Measurements from ENCODE around the gene DYNLL2. TPM values are rescaled to one million over a fixed set of nuclear protein-coding genes. Genes with fewer than 3 reads are reported as not detected.

Gene DYNLL2
- polyA plus RNA-seq, 3 donors = 0.30 to 9.9 (median 0.42) TPM

DNA sequence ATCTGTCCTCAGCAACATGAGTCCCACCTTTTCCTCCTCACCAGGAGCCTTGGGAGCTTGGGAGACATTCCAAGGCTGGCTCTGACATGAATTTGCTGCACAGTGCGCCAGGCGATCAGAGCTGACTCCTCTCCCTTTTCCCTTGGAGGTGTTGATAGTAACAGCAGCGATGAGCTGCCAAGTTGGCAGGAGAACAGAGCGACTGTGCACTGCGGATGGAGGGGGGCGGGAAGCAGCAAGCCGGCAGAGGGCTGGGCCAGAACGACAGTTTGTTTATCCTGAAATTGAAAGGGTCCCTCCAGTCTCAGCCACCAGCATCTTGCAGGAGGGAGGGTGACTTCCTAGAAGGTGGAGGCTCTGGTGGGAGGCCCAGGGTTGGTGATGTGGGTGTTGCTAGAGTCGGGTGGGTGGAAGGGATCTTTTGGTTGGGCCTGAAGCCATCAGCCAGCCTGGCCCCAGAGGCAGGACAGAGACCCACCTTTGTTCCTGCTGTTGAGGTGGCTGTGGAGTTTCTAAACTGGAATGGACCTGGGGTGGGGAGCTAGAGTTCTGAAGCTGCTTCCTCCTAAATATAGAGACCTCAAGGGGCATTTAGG is 22.5 kb upstream of the DYNLL2 start:
- Mint-ChIP-seq H3K27me3 (ENCODE audit: low read depth in 3 of 3) (peaks cover 5 to 11% (median 6%) of the 10 kb centered on the region in 3 donors), H3K4me1 (no peaks in the 10 kb centered on the region), H3K27ac (no peak overlapping the region), H3K9me3 (no peaks in the 10 kb centered on the region), H3K36me3 (no peaks in the 10 kb centered on the region), H3K4me3 (no peak overlapping the region)
- Histone ChIP-seq H2AFZ (ENCODE audit: insufficient read depth, low read depth, low read length, poor library complexity, severe bottlenecking) (no peak overlapping the region), H3K4me1 (ENCODE audit: control insufficient read depth in 1 of 2, insufficient read depth in 2 of 2, low read length in 2 of 2) (no peaks in the 10 kb centered on the region), H3K27me3 (ENCODE audit: control insufficient read depth in 2 of 2, insufficient read depth in 2 of 2, low read length in 2 of 2) (no peaks in the 10 kb centered on the region), H4K20me1 (ENCODE audit: insufficient read depth, low read length) (no peaks in the 10 kb centered on the region), H3K4me2 (replicated peaks; ENCODE audit: extremely low read depth, low read length, poor library complexity, severe bottlenecking) (no peak overlapping the region), H3K9me3 (replicated peaks in 1 of 2; ENCODE audit: control insufficient read depth in 1 of 2, insufficient read depth in 1 of 2, low read length in 2 of 2) (no peaks in the 10 kb centered on the region), H3K36me3 (replicated peaks in 1 of 2; ENCODE audit: control insufficient read depth in 1 of 2, insufficient read depth in 2 of 2, low read length in 2 of 2) (no peaks in the 10 kb centered on the region), H3K9ac (ENCODE audit: insufficient read depth, low read length, poor library complexity, severe bottlenecking) (peak overlapping the region; percentile 8), H3K4me3 (replicated peaks in 1 of 3; ENCODE audit: low read depth in 2 of 3, low read length in 3 of 3) (no peak overlapping the region), H3K27ac (ENCODE audit: low read depth in 1 of 2, low read length in 2 of 2) (no peak overlapping the region), H3K79me2 (ENCODE audit: insufficient read depth, low read length) (no peaks in the 10 kb centered on the region)
- TF ChIP-seq, protein P1, sequence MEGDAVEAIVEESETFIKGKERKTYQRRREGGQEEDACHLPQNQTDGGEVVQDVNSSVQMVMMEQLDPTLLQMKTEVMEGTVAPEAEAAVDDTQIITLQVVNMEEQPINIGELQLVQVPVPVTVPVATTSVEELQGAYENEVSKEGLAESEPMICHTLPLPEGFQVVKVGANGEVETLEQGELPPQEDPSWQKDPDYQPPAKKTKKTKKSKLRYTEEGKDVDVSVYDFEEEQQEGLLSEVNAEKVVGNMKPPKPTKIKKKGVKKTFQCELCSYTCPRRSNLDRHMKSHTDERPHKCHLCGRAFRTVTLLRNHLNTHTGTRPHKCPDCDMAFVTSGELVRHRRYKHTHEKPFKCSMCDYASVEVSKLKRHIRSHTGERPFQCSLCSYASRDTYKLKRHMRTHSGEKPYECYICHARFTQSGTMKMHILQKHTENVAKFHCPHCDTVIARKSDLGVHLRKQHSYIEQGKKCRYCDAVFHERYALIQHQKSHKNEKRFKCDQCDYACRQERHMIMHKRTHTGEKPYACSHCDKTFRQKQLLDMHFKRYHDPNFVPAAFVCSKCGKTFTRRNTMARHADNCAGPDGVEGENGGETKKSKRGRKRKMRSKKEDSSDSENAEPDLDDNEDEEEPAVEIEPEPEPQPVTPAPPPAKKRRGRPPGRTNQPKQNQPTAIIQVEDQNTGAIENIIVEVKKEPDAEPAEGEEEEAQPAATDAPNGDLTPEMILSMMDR (IDR thresholded peaks at IDR 0.05) = no peak
- intact Hi-C loops (cut with micrococcal nuclease) = no loop called here
- WGBS (ENCODE audit: insufficient coverage) = 67% methylated on average over 7 of the region's 9 CpGs
- DNase-seq = no peak

DNA sequence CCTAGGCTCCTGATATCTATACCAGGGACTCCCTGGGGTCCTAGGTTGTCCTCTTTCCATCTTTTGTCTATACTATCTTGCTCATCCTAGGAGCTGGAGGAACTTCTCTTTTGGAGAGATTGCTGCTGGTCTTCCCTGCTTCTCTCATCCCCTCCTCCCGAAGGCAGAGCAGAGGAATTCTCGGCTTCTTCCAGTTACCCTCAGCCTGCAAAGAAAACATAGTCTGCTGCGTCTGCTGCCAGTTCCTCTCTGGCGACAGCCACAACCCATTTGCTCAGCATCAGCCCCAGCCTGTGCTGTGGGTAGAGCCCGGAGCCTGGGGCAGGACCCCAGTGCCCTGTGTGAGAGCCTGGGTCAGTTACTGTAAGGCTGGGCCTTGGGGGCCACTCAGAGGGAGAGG is 21.5 kb upstream of the DYNLL2 start:
- H3K27ac Mint-ChIP-seq = no peak overlapping the region
- intact Hi-C loops (cut with micrococcal nuclease) = no loop called here
- no peak overlapping the region for H3K9ac ChIP-seq (ENCODE audit: insufficient read depth, low read length, poor library complexity, severe bottlenecking)

More for the DNA sequence above, 21.5 kb upstream of the DYNLL2 start:
- Mint-ChIP-seq H3K27me3 (ENCODE audit: low read depth in 3 of 3) (peaks cover 5 to 11% (median 6%) of the 10 kb centered on the region in 3 donors), H3K4me3 (no peak overlapping the region), H3K4me1 (no peaks in the 10 kb centered on the region), H3K36me3 (no peaks in the 10 kb centered on the region), H3K9me3 (peaks cover 0 to 2% (median 0%) of the 10 kb centered on the region in 7 donors)
- Histone ChIP-seq H3K27ac (ENCODE audit: low read depth in 1 of 2, low read length in 2 of 2) (no peak overlapping the region), H3K36me3 (replicated peaks in 1 of 2; ENCODE audit: control insufficient read depth in 1 of 2, insufficient read depth in 2 of 2, low read length in 2 of 2) (no peaks in the 10 kb centered on the region), H3K4me1 (ENCODE audit: control insufficient read depth in 1 of 2, insufficient read depth in 2 of 2, low read length in 2 of 2) (no peaks in the 10 kb centered on the region), H3K9me3 (replicated peaks in 1 of 2; ENCODE audit: control insufficient read depth in 1 of 2, insufficient read depth in 1 of 2, low read length in 2 of 2) (no peaks in the 10 kb centered on the region), H3K4me2 (replicated peaks; ENCODE audit: extremely low read depth, low read length, poor library complexity, severe bottlenecking) (no peak overlapping the region), H3K79me2 (ENCODE audit: insufficient read depth, low read length) (no peaks in the 10 kb centered on the region), H4K20me1 (ENCODE audit: insufficient read depth, low read length) (no peaks in the 10 kb centered on the region), H2AFZ (ENCODE audit: insufficient read depth, low read depth, low read length, poor library complexity, severe bottlenecking) (no peak overlapping the region), H3K4me3 (replicated peaks in 1 of 3; ENCODE audit: low read depth in 2 of 3, low read length in 3 of 3) (no peak overlapping the region), H3K27me3 (ENCODE audit: control insufficient read depth in 2 of 2, insufficient read depth in 2 of 2, low read length in 2 of 2) (no peaks in the 10 kb centered on the region)
- 100% methylated on average over 2 of the region's 5 CpGs for WGBS (ENCODE audit: insufficient coverage)
- TF ChIP-seq, protein P1 (IDR thresholded peaks at IDR 0.05) = no peak
- DNase-seq = no peak

Measured in CD14-positive monocyte (primary cell).